ENCODE data around the gene SNTA1.

GRCh38 chr20:33419140-33419974, 24.2 kb downstream of the SNTA1 start:
- TF ChIP-seq CTCF (IDR thresholded peaks at IDR 0.05), result no peak
- no peak for TF ChIP-seq POLR2A (IDR thresholded peaks at IDR 0.05)
